Measurements from ENCODE around the gene ZDHHC21.
"Not testable (repeated sequence)": the region's sequence is repeated elsewhere in the genome, so short reads cannot be mapped to it uniquely, and the experiment has no call there.

Gene ZDHHC21

GRCh38 chr9:14682616-14683015, 10.6 kb downstream of the ZDHHC21 start:
- not testable (repeated sequence) for DNase-seq (ENCODE audit: low spot score)

GRCh38 chr9:14678776-14679175, 14.5 kb downstream of the ZDHHC21 start:
- no peak for DNase-seq (ENCODE audit: low spot score)

- no peak for DNase-seq (ENCODE audit: low spot score)
Measured at GRCh38 chr9:14677872-14678271, 15.4 kb downstream of the ZDHHC21 start.

- DNase-seq (ENCODE audit: low spot score), result no peak
Measured at GRCh38 chr9:14677396-14677795, 15.8 kb downstream of the ZDHHC21 start.

- no peak for DNase-seq (ENCODE audit: low spot score)
Measured at GRCh38 chr9:14674630-14675029, 18.6 kb downstream of the ZDHHC21 start.

- DNase-seq (ENCODE audit: low spot score), result no peak
Measured at GRCh38 chr9:14671377-14671776, 21.9 kb downstream of the ZDHHC21 start.

GRCh38 chr9:14670718-14671117, 22.5 kb downstream of the ZDHHC21 start:
- DNase-seq (ENCODE audit: low spot score), result no peak

GRCh38 chr9:14664022-14664421, 29.2 kb downstream of the ZDHHC21 start:
- not testable (repeated sequence) for DNase-seq (ENCODE audit: low spot score)

- no peak for DNase-seq (ENCODE audit: low spot score)
Measured at GRCh38 chr9:14662060-14662453, 31.2 kb downstream of the ZDHHC21 start.

- DNase-seq (ENCODE audit: low spot score), result peak; percentile 3
Measured at GRCh38 chr9:14661421-14662059, 31.7 kb downstream of the ZDHHC21 start.

GRCh38 chr9:14660721-14661120, 32.5 kb downstream of the ZDHHC21 start:
- no peak for DNase-seq (ENCODE audit: low spot score)

- DNase-seq (ENCODE audit: low spot score), result peak; percentile 3
Measured at GRCh38 chr9:14654932-14655331, 38.3 kb downstream of the ZDHHC21 start.

GRCh38 chr9:14653511-14653910, 39.7 kb downstream of the ZDHHC21 start:
- DNase-seq (ENCODE audit: low spot score), result no peak

- DNase-seq (ENCODE audit: low spot score), result peak; percentile 36
Measured at GRCh38 chr9:14652729-14653377, 40.4 kb downstream of the ZDHHC21 start.

GRCh38 chr9:14650596-14650995, 42.6 kb downstream of the ZDHHC21 start:
- no peak for DNase-seq (ENCODE audit: low spot score)

- no peak for DNase-seq (ENCODE audit: low spot score)
Measured at GRCh38 chr9:14645648-14646047, 47.6 kb downstream of the ZDHHC21 start.

- DNase-seq (ENCODE audit: low spot score), result no peak
Measured at GRCh38 chr9:14640967-14641366, 52.3 kb downstream of the ZDHHC21 start.

- no peak for DNase-seq (ENCODE audit: low spot score)
Measured at GRCh38 chr9:14640294-14640693, 52.9 kb downstream of the ZDHHC21 start.

GRCh38 chr9:14633906-14634565, 59.2 kb downstream of the ZDHHC21 start:
- no peak for DNase-seq (ENCODE audit: low spot score)

GRCh38 chr9:14633148-14633547, 60.1 kb downstream of the ZDHHC21 start:
- no peak for DNase-seq (ENCODE audit: low spot score)

GRCh38 chr9:14627513-14627912, 65.7 kb downstream of the ZDHHC21 start:
- DNase-seq (ENCODE audit: low spot score), result no peak

- DNase-seq (ENCODE audit: low spot score), result no peak
Measured at GRCh38 chr9:14618836-14619420, 74.3 kb downstream of the ZDHHC21 start.

All from SW480 (cell line).